GM10248 (cell line): ENCODE data around the gene PRKN.

Source experiments
- CTCF ChIA-PET: fragments of 300-600 bp; sonication (Branson Sonifier 250); formaldehyde crosslinking; extraction: SDS; loops from one replicate; lab custom pipeline; 2021; ENCODE audit warnings: antibody characterized with exemption; lab: Yijun Ruan, JAX
- POLR2A ChIA-PET: fragments of 350-650 bp; sonication (Branson Sonifier 250); formaldehyde crosslinking; extraction: SDS; loops from one replicate; lab custom pipeline; 2020; ENCODE audit warnings: antibody characterized with exemption; lab: Yijun Ruan, JAX
- DNase-seq: peaks from one replicate; pipeline ENCODE4 v3.0.0; 2012; ENCODE audit errors: extremely low spot score
- TF ChIP-seq, protein P1 (sequence below): IDR thresholded peaks from 2 replicates; pipeline ENCODE4 v1.5.1; 2012; ENCODE audit warnings: mild to moderate bottlenecking, low read depth; ENCODE audit errors: extremely low read depth, missing control alignments, control extremely low read depth

PRKN gene

GRCh38 chr6:161946461-161946860 lies 781.1 kb downstream of the PRKN start:
- POLR2A ChIA-PET: no interaction called here
- no peak for DNase-seq
- CTCF ChIA-PET: no interaction called here
- TF ChIP-seq, protein P1, sequence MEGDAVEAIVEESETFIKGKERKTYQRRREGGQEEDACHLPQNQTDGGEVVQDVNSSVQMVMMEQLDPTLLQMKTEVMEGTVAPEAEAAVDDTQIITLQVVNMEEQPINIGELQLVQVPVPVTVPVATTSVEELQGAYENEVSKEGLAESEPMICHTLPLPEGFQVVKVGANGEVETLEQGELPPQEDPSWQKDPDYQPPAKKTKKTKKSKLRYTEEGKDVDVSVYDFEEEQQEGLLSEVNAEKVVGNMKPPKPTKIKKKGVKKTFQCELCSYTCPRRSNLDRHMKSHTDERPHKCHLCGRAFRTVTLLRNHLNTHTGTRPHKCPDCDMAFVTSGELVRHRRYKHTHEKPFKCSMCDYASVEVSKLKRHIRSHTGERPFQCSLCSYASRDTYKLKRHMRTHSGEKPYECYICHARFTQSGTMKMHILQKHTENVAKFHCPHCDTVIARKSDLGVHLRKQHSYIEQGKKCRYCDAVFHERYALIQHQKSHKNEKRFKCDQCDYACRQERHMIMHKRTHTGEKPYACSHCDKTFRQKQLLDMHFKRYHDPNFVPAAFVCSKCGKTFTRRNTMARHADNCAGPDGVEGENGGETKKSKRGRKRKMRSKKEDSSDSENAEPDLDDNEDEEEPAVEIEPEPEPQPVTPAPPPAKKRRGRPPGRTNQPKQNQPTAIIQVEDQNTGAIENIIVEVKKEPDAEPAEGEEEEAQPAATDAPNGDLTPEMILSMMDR: no peak

DNA sequence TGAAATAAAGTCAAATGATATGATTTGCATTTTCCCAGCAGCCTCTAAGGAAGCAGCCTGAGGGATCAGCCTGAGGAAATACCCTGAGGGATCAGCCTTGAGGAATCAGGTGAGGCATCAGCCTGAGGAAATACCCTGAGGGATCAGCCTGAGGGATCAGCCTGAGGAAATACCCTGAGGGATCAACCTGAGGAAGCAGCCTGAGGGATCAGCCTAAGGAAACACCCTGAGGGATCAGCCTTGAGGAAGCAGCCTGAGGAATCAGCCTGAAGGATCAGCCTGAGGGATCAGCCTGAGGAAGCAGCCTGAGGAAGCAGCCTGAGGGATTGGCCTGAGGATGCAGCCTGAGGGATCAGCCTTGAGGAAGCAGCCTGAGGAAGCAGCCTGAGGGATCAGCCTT lies 784.0 kb downstream of the PRKN start:
- TF ChIP-seq, protein P1: no peak
- CTCF ChIA-PET: no interaction called here
- no peak for DNase-seq
- POLR2A ChIA-PET: no interaction called here

DNA sequence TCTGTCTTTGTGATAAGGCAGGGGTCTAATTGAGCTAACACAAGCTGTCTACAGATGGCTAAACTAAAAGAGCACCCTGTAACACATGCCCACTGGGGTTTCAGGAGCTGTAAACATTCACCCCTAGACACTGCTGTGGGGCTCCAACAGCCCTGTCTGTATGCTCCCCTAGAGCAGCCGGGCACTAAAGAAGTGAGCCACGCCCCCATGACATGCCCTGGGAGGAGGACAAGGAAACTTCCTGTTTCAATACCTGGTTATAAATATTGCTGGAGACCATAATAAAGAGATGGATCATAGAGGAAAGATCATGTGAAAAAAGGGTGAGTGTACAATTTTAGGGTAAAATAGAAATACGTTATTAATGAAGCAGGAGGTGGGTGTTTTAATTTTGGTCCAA lies 786.0 kb downstream of the PRKN start:
- TF ChIP-seq, protein P1: no peak
- ChIA-PET POLR2A (no interaction called here), CTCF (no interaction called here)
- no peak for DNase-seq

DNA sequence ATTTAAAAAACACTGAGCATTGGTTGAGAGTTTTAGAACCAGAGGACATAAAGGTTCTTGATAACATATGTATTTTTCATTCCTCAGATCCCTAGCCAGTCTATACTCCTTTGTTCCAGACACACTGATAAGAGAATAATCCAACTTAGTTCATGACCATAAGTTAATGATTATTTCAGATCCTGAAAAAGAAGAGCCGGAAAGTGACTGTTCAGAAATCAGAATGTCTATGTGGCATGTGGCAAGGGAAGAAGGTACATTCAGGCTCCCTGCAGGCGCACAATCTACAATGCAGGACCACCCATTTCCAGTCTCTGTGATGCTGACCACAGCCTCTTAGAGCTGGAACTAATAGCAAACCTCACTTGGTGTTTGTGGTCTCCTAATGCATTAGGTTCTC lies 787.0 kb downstream of the PRKN start:
- DNase-seq: no peak
- ChIA-PET POLR2A (no interaction called here), CTCF (no interaction called here)
- TF ChIP-seq, protein P1: no peak

DNA sequence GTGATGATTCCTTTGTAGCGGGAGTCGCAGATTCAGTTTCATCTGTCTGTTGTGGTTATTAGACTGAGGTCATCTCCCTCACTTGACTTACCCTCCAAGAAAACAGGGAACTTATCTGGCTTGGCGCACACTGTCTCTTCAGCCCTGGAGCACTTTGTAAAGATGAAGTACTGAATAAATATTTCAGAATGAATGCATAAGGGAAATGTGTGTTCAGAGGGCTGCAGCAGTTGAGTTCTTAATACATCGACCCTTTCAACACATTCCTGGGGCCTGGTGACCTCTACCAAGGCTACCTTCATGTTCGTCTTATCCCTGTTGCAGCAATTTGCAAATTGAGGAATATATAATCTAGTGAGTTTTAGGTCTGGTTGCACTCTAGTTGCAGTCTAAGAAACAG lies 801.2 kb downstream of the PRKN start:
- CTCF ChIA-PET: no interaction called here
- TF ChIP-seq, protein P1: no peak
- POLR2A ChIA-PET: no interaction called here
- no peak for DNase-seq

- DNase-seq: no peak
- ChIA-PET POLR2A (no interaction called here), CTCF (interaction anchor here (1.5 kb wide), 1 partner anchor 11 kb away, joined by 3 read pairs; no protein-coding TSS in a partner anchor)
- TF ChIP-seq, protein P1: no peak
Observed at GRCh38 chr6:161924516-161925116, 803.0 kb downstream of the PRKN start.

GRCh38 chr6:161922631-161923119 lies 804.9 kb downstream of the PRKN start:
- ChIA-PET POLR2A (no interaction called here), CTCF (no interaction called here)
- DNase-seq: no peak
- TF ChIP-seq, protein P1: no peak
